Mesendoderm (in vitro differentiated cells): ENCODE measurements around the gene CRYBA4.

Source experiments
- DNase-seq: peaks from one replicate; pipeline ENCODE4 v3.0.0; 2013
- H2AK5ac ChIP-seq: 2 replicates; pipeline ENCODE4 v1.6.1; 2013; ENCODE audit warnings: low read length, inconsistent platforms
- H2BK120ac ChIP-seq: 2 replicates; pipeline ENCODE4 v1.6.1; 2013; ENCODE audit warnings: low read depth, mild to moderate bottlenecking, low read length, moderate library complexity, mixed read lengths
- H2BK15ac ChIP-seq: replicated peaks from 2 replicates; pipeline ENCODE4 v1.6.1; 2013; ENCODE audit warnings: low read depth, mild to moderate bottlenecking, moderate library complexity
- H2BK5ac ChIP-seq: 2 replicates; pipeline ENCODE4 v1.6.1; 2013; ENCODE audit warnings: low read length, inconsistent platforms
- H3K18ac ChIP-seq: 2 replicates; pipeline ENCODE4 v1.6.1; 2013; ENCODE audit warnings: mild to moderate bottlenecking, low read length, mixed read lengths
- H3K23ac ChIP-seq: one replicate; pipeline ENCODE4 v1.6.1; 2013; ENCODE audit warnings: low read length
- H3K27ac ChIP-seq: 2 replicates; pipeline ENCODE4 v1.5.1; 2013; ENCODE audit warnings: low read depth, mild to moderate bottlenecking, inconsistent platforms, low read length, moderate library complexity
- H3K27me3 ChIP-seq: 2 replicates; pipeline ENCODE4 v1.6.1; 2013; ENCODE audit warnings: low read length, control low read depth, mild to moderate bottlenecking, inconsistent platforms; ENCODE audit not compliant: insufficient read depth, poor library complexity
- H3K36me3 ChIP-seq: 2 replicates; pipeline ENCODE4 v1.6.1; 2013; ENCODE audit warnings: low read length, inconsistent platforms; ENCODE audit not compliant: control insufficient read depth, insufficient read depth
- H3K4ac ChIP-seq: one replicate; pipeline ENCODE4 v1.6.1; 2013; ENCODE audit warnings: low read depth, mild to moderate bottlenecking, low read length, moderate library complexity
- H3K4me1 ChIP-seq: 2 replicates; pipeline ENCODE4 v1.6.1; 2013; ENCODE audit warnings: low read depth, low read length, inconsistent platforms; ENCODE audit not compliant: control insufficient read depth
- H3K4me2 ChIP-seq: 2 replicates; pipeline ENCODE4 v1.6.1; 2013; ENCODE audit warnings: low read length
- H3K4me3 ChIP-seq: 2 replicates; pipeline ENCODE4 v1.5.1; 2013; ENCODE audit warnings: mild to moderate bottlenecking, low read length
- H3K56ac ChIP-seq: one replicate; pipeline ENCODE4 v1.6.1; 2013; ENCODE audit warnings: low read length
- H3K79me1 ChIP-seq: 2 replicates; pipeline ENCODE4 v1.6.1; 2013; ENCODE audit warnings: low read length, inconsistent platforms
- H3K79me2 ChIP-seq: 2 replicates; pipeline ENCODE4 v1.6.1; 2013; ENCODE audit warnings: mild to moderate bottlenecking, low read length; ENCODE audit not compliant: control insufficient read depth, insufficient read depth
- H3K9ac ChIP-seq: 2 replicates; pipeline ENCODE4 v1.6.1; 2013; ENCODE audit warnings: low read length, inconsistent platforms
- H4K5ac ChIP-seq: one replicate; pipeline ENCODE4 v1.6.1; 2013; ENCODE audit warnings: low read length
- H4K8ac ChIP-seq: one replicate; pipeline ENCODE4 v1.6.1; 2013; ENCODE audit warnings: low read depth, mild to moderate bottlenecking, control low read depth, low read length, moderate library complexity
- WGBS: extraction: QIAGEN DNeasy Blood & Tissue Kit; methylation state at CpG from one replicate; pipeline ENCODE4 v1.1.7; 2013; ENCODE audit warnings: low lambda C conversion rate, missing lambda C conversion rate; ENCODE audit not compliant: insufficient coverage; ENCODE audit errors: extremely low coverage; 5-methylcytosine and 5-hydroxymethylcytosine counted together

CRYBA4 gene

DNA sequence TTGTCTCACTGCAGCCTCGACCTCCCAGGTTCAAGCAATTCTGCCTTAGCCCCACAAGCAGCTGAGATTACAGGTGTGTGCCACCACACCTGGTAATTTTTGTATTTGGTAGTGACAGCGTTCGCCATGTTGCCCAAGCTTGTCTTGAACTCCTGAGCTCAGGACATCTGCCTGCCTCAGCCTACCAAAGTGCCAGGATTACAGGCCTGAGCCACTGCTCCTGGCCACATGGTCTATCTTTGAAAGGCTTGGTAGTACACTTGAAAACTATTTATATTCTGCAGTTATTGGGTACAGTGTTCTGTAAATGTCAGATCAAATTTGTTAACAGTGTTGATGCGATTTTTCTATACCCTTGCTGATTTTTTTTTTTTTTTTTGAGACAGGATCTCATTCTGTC is 9.5 kb downstream of the CRYBA4 start:
- Histone ChIP-seq H3K4me2 (no peak overlapping the region), H3K36me3 (no peaks in the 10 kb centered on the region), H2BK120ac (no peak overlapping the region), H4K8ac (no peak overlapping the region), H3K79me2 (no peaks in the 10 kb centered on the region), H3K9ac (peak overlapping the region; percentile 4), H3K27me3 (no peaks in the 10 kb centered on the region), H3K79me1 (no peaks in the 10 kb centered on the region), H3K4ac (peak overlapping the region; percentile 1), H3K56ac (peak overlapping the region; percentile 80), H4K5ac (no peak overlapping the region), H2AK5ac (peak overlapping the region; percentile 75), H2BK5ac (peak overlapping the region; percentile 17), H3K4me3 (no peak overlapping the region), H3K18ac (no peak overlapping the region), H3K4me1 (peaks cover 6% of the 10 kb centered on the region), H3K27ac (no peak overlapping the region), H2BK15ac (no peak overlapping the region), H3K23ac (no peak overlapping the region)
- WGBS = no CpG with 5 or more reads among the region's 4 CpGs
- no peak for DNase-seq

DNA sequence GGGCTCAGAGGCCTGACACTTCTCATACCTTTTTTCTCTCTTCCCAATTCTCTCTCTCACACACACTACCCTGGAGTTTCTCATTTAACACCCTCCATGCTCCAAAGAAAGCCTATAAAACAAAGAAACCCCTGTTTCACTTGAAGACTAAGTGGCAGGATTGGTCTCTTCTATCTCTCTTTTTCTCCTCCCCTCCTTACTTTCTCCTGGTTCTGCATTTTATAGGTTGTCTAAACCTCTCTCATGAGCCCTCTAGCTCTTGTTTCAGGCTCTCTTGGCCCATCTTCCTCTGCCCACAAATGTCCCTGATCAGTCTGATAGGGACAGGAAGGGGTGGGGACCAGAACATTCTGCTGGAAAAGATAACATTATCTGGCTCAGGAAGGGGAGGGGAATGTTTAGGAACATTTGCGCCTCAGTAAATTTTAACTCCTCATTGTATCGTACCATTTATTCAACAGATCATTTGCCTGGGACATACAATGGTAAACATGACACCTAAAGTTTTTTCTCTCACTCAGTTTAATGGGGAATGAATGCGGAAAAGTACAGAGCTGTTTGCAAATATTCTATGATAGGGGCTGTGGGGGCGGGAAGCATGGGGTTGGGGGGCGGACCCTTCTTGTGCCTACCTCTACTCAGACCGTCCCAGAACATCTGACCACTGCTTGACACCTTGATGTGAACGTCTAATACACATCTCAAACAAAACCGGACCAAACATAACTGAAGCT is 10.8 kb downstream of the CRYBA4 start:
- WGBS = no CpG with 5 or more reads among the region's 8 CpGs
- H2AK5ac ChIP-seq = no peak overlapping the region
- peak overlapping the region; percentile 35 for H2BK120ac ChIP-seq
- no peak overlapping the region for H4K8ac ChIP-seq
- peaks cover 6% of the 10 kb centered on the region for H3K4me1 ChIP-seq
- H4K5ac ChIP-seq = peak overlapping the region; percentile 68
- H3K4me3 ChIP-seq = no peak overlapping the region
- no peak overlapping the region for H3K4me2 ChIP-seq
- H3K56ac ChIP-seq = peak overlapping the region; percentile 91
- H2BK15ac ChIP-seq = no peak overlapping the region
- peak overlapping the region; percentile 85 for H3K27ac ChIP-seq
- H3K18ac ChIP-seq = peak overlapping the region; percentile 20
- H3K79me1 ChIP-seq = no peaks in the 10 kb centered on the region
- H3K27me3 ChIP-seq = no peaks in the 10 kb centered on the region
- no peak overlapping the region for H3K23ac ChIP-seq
- H3K4ac ChIP-seq = peak overlapping the region; percentile 79
- H3K79me2 ChIP-seq = no peaks in the 10 kb centered on the region
- H2BK5ac ChIP-seq = peak overlapping the region; percentile 99
- peak overlapping the region; percentile 36 for H3K9ac ChIP-seq
- H3K36me3 ChIP-seq = no peaks in the 10 kb centered on the region
- peak; percentile 94 for DNase-seq

DNA sequence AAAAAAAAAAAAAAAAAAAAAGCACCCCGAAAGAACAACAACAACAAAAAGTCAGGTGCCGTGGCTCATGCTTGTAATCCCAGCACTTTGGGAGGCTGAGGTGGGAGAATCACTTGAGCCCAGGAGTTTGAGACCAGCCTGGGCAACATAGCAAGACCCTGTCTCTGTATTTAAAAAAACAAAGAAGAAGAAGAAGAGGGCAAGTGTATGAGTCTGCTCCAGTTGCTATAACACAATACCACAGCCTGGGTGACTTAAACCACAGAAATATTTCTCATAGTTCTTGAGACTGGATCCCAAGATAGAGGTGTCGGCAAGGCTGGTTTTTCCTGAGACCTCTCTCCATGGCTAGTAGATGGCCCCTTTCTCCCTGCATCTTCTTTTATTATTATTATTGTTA is 12.4 kb downstream of the CRYBA4 start:
- no peaks in the 10 kb centered on the region for H3K79me2 ChIP-seq
- no peak overlapping the region for H4K5ac ChIP-seq
- H3K27ac ChIP-seq = no peak overlapping the region
- no peak overlapping the region for H3K4ac ChIP-seq
- no peaks in the 10 kb centered on the region for H3K79me1 ChIP-seq
- H3K4me1 ChIP-seq = peaks cover 6% of the 10 kb centered on the region
- no peak overlapping the region for H4K8ac ChIP-seq
- H3K27me3 ChIP-seq = no peaks in the 10 kb centered on the region
- no peak overlapping the region for H3K23ac ChIP-seq
- no peak overlapping the region for H3K4me3 ChIP-seq
- no CpG with 5 or more reads among the region's 3 CpGs for WGBS
- no peak overlapping the region for H3K9ac ChIP-seq
- no peak for DNase-seq
- no peak overlapping the region for H2BK120ac ChIP-seq
- no peak overlapping the region for H3K56ac ChIP-seq
- no peak overlapping the region for H2BK15ac ChIP-seq
- no peak overlapping the region for H3K4me2 ChIP-seq
- H3K36me3 ChIP-seq = no peaks in the 10 kb centered on the region
- no peak overlapping the region for H3K18ac ChIP-seq
- H2AK5ac ChIP-seq = peak overlapping the region; percentile 84
- peak overlapping the region; percentile 51 for H2BK5ac ChIP-seq

DNA sequence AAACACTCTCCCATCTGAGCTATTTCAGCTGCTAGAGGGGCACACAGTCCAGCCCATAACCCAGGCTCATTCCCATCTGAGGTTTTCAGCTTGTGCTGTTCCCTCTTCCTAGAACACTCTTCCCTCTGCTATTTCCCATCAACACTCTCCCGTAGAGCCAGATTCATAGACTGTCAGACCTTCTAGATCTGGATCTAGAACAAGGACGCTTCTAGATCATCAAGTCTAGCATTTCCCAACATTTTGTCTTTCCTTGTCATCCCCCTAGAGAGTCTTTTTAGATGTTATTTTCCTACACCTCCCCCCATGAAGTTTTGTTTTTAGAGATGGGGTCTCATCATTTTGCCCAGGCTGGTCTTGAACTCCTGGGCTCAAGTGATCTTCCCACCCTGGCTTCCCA is 13.4 kb downstream of the CRYBA4 start:
- Histone ChIP-seq H3K27ac (no peak overlapping the region), H3K4me1 (peaks cover 6% of the 10 kb centered on the region), H3K56ac (peak overlapping the region; percentile 11), H4K8ac (no peak overlapping the region), H2BK120ac (no peak overlapping the region), H3K23ac (no peak overlapping the region), H3K36me3 (no peaks in the 10 kb centered on the region), H2BK5ac (peak overlapping the region; percentile 47), H3K4me3 (no peak overlapping the region), H2BK15ac (no peak overlapping the region), H3K79me2 (no peaks in the 10 kb centered on the region), H3K79me1 (no peaks in the 10 kb centered on the region), H3K9ac (no peak overlapping the region), H2AK5ac (peak overlapping the region; percentile 79), H4K5ac (peak overlapping the region; percentile 84), H3K4me2 (no peak overlapping the region), H3K4ac (no peak overlapping the region), H3K18ac (no peak overlapping the region), H3K27me3 (no peaks in the 10 kb centered on the region)
- no peak for DNase-seq
- WGBS = no CpG with 5 or more reads among the region's 2 CpGs

DNA sequence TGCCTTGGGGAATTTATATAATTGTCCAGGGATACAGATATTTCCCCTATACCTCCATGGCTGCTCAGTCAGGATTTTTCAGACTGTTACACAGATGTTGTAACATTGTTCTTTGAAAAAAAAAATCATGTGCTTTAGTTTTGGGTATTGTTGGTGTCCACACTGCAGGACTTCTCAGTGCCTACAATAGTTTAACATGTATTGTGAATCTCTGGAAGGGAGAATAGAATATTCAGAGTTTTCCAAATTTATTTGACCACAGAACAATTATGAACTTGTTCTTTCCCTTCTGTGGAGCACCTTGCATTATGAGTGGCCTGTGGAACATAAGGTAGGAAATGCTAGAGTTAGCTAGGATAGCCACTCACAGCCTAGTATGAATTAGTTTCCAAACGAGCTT is 14.5 kb downstream of the CRYBA4 start:
- no peak overlapping the region for H3K18ac ChIP-seq
- H3K4me2 ChIP-seq = no peak overlapping the region
- peaks cover 6% of the 10 kb centered on the region for H3K4me1 ChIP-seq
- no peak overlapping the region for H2AK5ac ChIP-seq
- no peak overlapping the region for H4K8ac ChIP-seq
- H4K5ac ChIP-seq = no peak overlapping the region
- no peak overlapping the region for H2BK5ac ChIP-seq
- H3K4me3 ChIP-seq = no peak overlapping the region
- no peak overlapping the region for H3K9ac ChIP-seq
- no peak for DNase-seq
- no peak overlapping the region for H2BK120ac ChIP-seq
- H3K56ac ChIP-seq = no peak overlapping the region
- no peak overlapping the region for H3K23ac ChIP-seq
- no peaks in the 10 kb centered on the region for H3K79me2 ChIP-seq
- H3K27ac ChIP-seq = no peak overlapping the region
- H3K79me1 ChIP-seq = no peaks in the 10 kb centered on the region
- no peaks in the 10 kb centered on the region for H3K27me3 ChIP-seq
- no peak overlapping the region for H2BK15ac ChIP-seq
- WGBS = no CpG with 5 or more reads among the region's 1 CpG
- H3K36me3 ChIP-seq = no peaks in the 10 kb centered on the region
- H3K4ac ChIP-seq = no peak overlapping the region
